ENCODE data around the gene DOC2B.

The DOC2B gene

DNA sequence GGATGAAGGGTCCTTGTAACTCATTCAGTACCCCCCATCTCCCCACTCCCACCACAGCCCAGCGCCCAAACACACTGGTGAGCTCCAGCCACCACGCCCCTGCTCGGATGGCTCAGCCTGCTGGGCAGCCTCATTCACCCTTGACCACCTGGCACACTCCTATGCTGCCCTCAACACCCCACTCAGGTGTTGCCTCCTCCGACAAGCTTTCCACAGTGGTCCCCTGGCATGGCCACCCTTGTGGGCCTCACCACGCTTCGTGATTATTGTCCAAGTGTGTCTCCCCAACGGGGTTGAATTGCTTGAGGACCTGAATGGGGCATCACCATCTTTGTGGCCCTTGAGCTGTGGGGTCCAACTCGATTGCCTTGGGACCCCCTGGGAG lies 12.0 kb upstream of the DOC2B start:
- TF ChIP-seq EZH2phosphoT487 (IDR thresholded peaks at IDR 0.05; ENCODE audit: borderline replicate concordance, low read length) (no peak), CTCF (IDR thresholded peaks at IDR 0.05; ENCODE audit: low read depth, low read length, poor library complexity, severe bottlenecking) (no peak)
- H3K4me3 ChIP-seq (ENCODE audit: low read length), result no peak overlapping the region
- H3K27ac ChIP-seq (ENCODE audit: low read depth, low read length), result no peak overlapping the region

GRCh38 chr17:192666-193425 lies 11.4 kb upstream of the DOC2B start:
- Histone ChIP-seq H3K4me1 (ENCODE audit: control insufficient read depth, low read length) (no peaks in the 10 kb centered on the region), H3K4me2 (ENCODE audit: low read length) (no peak overlapping the region), H3K9me3 (ENCODE audit: control insufficient read depth, insufficient read depth, low read length) (peaks cover 9% of the 10 kb centered on the region; the same call in 1 of the 2 replicates), H4K20me1 (ENCODE audit: control insufficient read depth, insufficient read depth, low read depth, low read length) (no peaks in the 10 kb centered on the region), H3K27me3 (ENCODE audit: control insufficient read depth, low read length) (no peaks in the 10 kb centered on the region), H3K4me3 (ENCODE audit: low read length) (no peak overlapping the region), H3K79me2 (ENCODE audit: control insufficient read depth, low read length) (no peaks in the 10 kb centered on the region), H3K27ac (ENCODE audit: low read depth, low read length) (no peak overlapping the region), H3F3A (ENCODE audit: control insufficient read depth, insufficient read depth) (no peaks in the 10 kb centered on the region), H3K36me3 (ENCODE audit: control insufficient read depth, low read length) (no peaks in the 10 kb centered on the region), H3K9me2 (replicated peaks; ENCODE audit: control insufficient read depth, low read length) (no peaks in the 10 kb centered on the region)
- TF ChIP-seq EZH2phosphoT487 (IDR thresholded peaks at IDR 0.05; ENCODE audit: borderline replicate concordance, low read length), result no peak
- TF ChIP-seq CTCF (IDR thresholded peaks at IDR 0.05; ENCODE audit: low read depth, low read length, poor library complexity, severe bottlenecking), result no peak

More for the DNA sequence above, 12.0 kb upstream of the DOC2B start:
- H3K79me2 ChIP-seq (ENCODE audit: control insufficient read depth, low read length), result no peaks in the 10 kb centered on the region
- H3K27me3 ChIP-seq (ENCODE audit: control insufficient read depth, low read length), result no peaks in the 10 kb centered on the region
- no peaks in the 10 kb centered on the region for H3F3A ChIP-seq (ENCODE audit: control insufficient read depth, insufficient read depth)
- H3K4me1 ChIP-seq (ENCODE audit: control insufficient read depth, low read length), result no peaks in the 10 kb centered on the region
- no peaks in the 10 kb centered on the region for H3K9me2 ChIP-seq (replicated peaks; ENCODE audit: control insufficient read depth, low read length)
- no peak overlapping the region for H3K4me2 ChIP-seq (ENCODE audit: low read length)
- no peaks in the 10 kb centered on the region for H4K20me1 ChIP-seq (ENCODE audit: control insufficient read depth, insufficient read depth, low read depth, low read length)
- H3K9me3 ChIP-seq (ENCODE audit: control insufficient read depth, insufficient read depth, low read length), result peaks cover 9% of the 10 kb centered on the region; the same call in 1 of the 2 replicates
- no peaks in the 10 kb centered on the region for H3K36me3 ChIP-seq (ENCODE audit: control insufficient read depth, low read length)

- H3K27me3 ChIP-seq (ENCODE audit: control insufficient read depth, low read length), result no peaks in the 10 kb centered on the region
- H3K4me2 ChIP-seq (ENCODE audit: low read length), result no peak overlapping the region
- H3K27ac ChIP-seq (ENCODE audit: low read depth, low read length), result no peak overlapping the region
Observed at GRCh38 chr17:189444-189843, 8.0 kb upstream of the DOC2B start.

More at GRCh38 chr17:189444-189843, 8.0 kb upstream of the DOC2B start:
- no peaks in the 10 kb centered on the region for H3K36me3 ChIP-seq (ENCODE audit: control insufficient read depth, low read length)
- no peak overlapping the region for H3K4me3 ChIP-seq (ENCODE audit: low read length)
- no peaks in the 10 kb centered on the region for H3K4me1 ChIP-seq (ENCODE audit: control insufficient read depth, low read length)
- no peak for TF ChIP-seq CTCF (IDR thresholded peaks at IDR 0.05; ENCODE audit: low read depth, low read length, poor library complexity, severe bottlenecking)
- TF ChIP-seq EZH2phosphoT487 (IDR thresholded peaks at IDR 0.05; ENCODE audit: borderline replicate concordance, low read length), result no peak
- no peaks in the 10 kb centered on the region for H3K9me2 ChIP-seq (replicated peaks; ENCODE audit: control insufficient read depth, low read length)
- H3K79me2 ChIP-seq (ENCODE audit: control insufficient read depth, low read length), result no peaks in the 10 kb centered on the region
- peaks cover 9% of the 10 kb centered on the region; the same call in 1 of the 2 replicates for H3K9me3 ChIP-seq (ENCODE audit: control insufficient read depth, insufficient read depth, low read length)
- H3F3A ChIP-seq (ENCODE audit: control insufficient read depth, insufficient read depth), result no peaks in the 10 kb centered on the region
- no peaks in the 10 kb centered on the region for H4K20me1 ChIP-seq (ENCODE audit: control insufficient read depth, insufficient read depth, low read depth, low read length)

All from DOHH2 (cell line).